ENCODE results near the gene RBM17.

DNA sequence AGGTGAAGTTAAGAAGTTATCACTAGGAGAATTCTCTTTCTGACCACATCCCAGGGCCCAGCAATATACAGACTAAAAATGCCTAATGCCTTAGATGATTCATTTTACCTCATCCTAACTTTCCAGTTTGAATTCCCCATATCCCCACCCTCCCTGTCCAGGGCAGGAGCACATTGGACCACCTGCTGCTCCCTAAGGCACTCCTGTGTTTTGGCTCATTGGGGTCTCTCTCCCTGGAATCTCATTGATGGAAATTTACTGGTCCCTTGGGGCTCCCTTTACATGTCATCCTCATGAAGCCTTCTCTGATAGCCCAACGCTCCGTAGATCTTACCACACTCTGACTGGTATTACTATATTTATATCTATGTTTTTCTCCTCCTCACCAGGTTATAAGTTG is 29.3 kb upstream of the RBM17 start:
- TF ChIP-seq EZH2 (IDR thresholded peaks at IDR 0.05) (no peak), POLR2AphosphoS5 (IDR thresholded peaks at IDR 0.05; ENCODE audit: borderline replicate concordance, low read depth, low read length) (no peak), FOXP2 (optimal IDR thresholded peaks at IDR 0.05; ENCODE audit: control extremely low read depth, extremely low read length, insufficient read depth) (no peak)

All from SK-N-MC (cell line).